HG03432 (cell line): ENCODE data around the gene NKD2.

ENCODE experiments used
- ATAC-seq: cut with Tn5 transposase; IDR thresholded peaks from one replicate; pipeline ENCODE4 v1.9.1; 2021; ENCODE audit warnings: mild to moderate bottlenecking, moderate library complexity; ENCODE audit not compliant: unreplicated experiment

Gene NKD2

GRCh38 chr5:1028481-1029281, 20.1 kb downstream of the NKD2 start:
- ATAC-seq: no peak

- no peak for ATAC-seq
These were observed 20.8 kb downstream of the NKD2 start for GRCh38 chr5:1029282-1029944.

- ATAC-seq: no peak
These were observed 21.5 kb downstream of the NKD2 start for GRCh38 chr5:1029945-1030625.

GRCh38 chr5:1030801-1031271, 22.2 kb downstream of the NKD2 start:
- no peak for ATAC-seq

- ATAC-seq: no peak
These were observed 22.8 kb downstream of the NKD2 start for GRCh38 chr5:1031306-1031959.

- no peak for ATAC-seq
These were observed 23.4 kb downstream of the NKD2 start for GRCh38 chr5:1032011-1032410.

GRCh38 chr5:1032551-1033027, 24.0 kb downstream of the NKD2 start:
- ATAC-seq: no peak

GRCh38 chr5:1033178-1033577, 24.6 kb downstream of the NKD2 start:
- no peak for ATAC-seq

GRCh38 chr5:1033606-1034420, 25.2 kb downstream of the NKD2 start:
- ATAC-seq: no peak

- no peak for ATAC-seq
These were observed 25.9 kb downstream of the NKD2 start for GRCh38 chr5:1034421-1034905.

GRCh38 chr5:1034986-1035385, 26.4 kb downstream of the NKD2 start:
- no peak for ATAC-seq

- ATAC-seq: no peak
These were observed 27.1 kb downstream of the NKD2 start for GRCh38 chr5:1035421-1036405.

- ATAC-seq: no peak
These were observed 28.0 kb downstream of the NKD2 start for GRCh38 chr5:1036504-1037122.

GRCh38 chr5:1037123-1037670, 28.6 kb downstream of the NKD2 start:
- no peak for ATAC-seq

- no peak for ATAC-seq
These were observed 29.2 kb downstream of the NKD2 start for GRCh38 chr5:1037671-1038416.

GRCh38 chr5:1038417-1039209, 30.0 kb downstream of the NKD2 start:
- ATAC-seq: no peak

- no peak for ATAC-seq
These were observed 30.6 kb downstream of the NKD2 start for GRCh38 chr5:1039210-1039548.
